HG03558 (cell line): ENCODE measurements around the gene PSMB7.

Experiments
- ATAC-seq: cut with Tn5 transposase; IDR thresholded peaks from one replicate; pipeline ENCODE4 v1.9.1; 2021; ENCODE audit warnings: moderate number of reproducible peaks; ENCODE audit not compliant: unreplicated experiment; ENCODE audit errors: extremely low read depth

Gene PSMB7

GRCh38 chr9:124332361-124333202 lies 82.7 kb downstream of the PSMB7 start:
- no peak for ATAC-seq

GRCh38 chr9:124331580-124331979 lies 83.7 kb downstream of the PSMB7 start:
- no peak for ATAC-seq

GRCh38 chr9:124330011-124330697 lies 85.1 kb downstream of the PSMB7 start:
- no peak for ATAC-seq

GRCh38 chr9:124329206-124329792 lies 85.9 kb downstream of the PSMB7 start:
- ATAC-seq: no peak

GRCh38 chr9:124328285-124328684 lies 87.0 kb downstream of the PSMB7 start:
- no peak for ATAC-seq

- no peak for ATAC-seq
These were observed 87.8 kb downstream of the PSMB7 start for GRCh38 chr9:124327491-124327890.

- no peak for ATAC-seq
These were observed 88.9 kb downstream of the PSMB7 start for GRCh38 chr9:124326378-124326777.

GRCh38 chr9:124325816-124326215 lies 89.4 kb downstream of the PSMB7 start:
- no peak for ATAC-seq

- no peak for ATAC-seq
These were observed 91.3 kb downstream of the PSMB7 start for GRCh38 chr9:124323904-124324303.

- no peak for ATAC-seq
These were observed 92.4 kb downstream of the PSMB7 start for GRCh38 chr9:124322618-124323432.

- ATAC-seq: no peak
These were observed 93.3 kb downstream of the PSMB7 start for GRCh38 chr9:124321935-124322334.

- no peak for ATAC-seq
These were observed 93.8 kb downstream of the PSMB7 start for GRCh38 chr9:124321416-124321815.

GRCh38 chr9:124320062-124320973 lies 94.9 kb downstream of the PSMB7 start:
- ATAC-seq: no peak

- no peak for ATAC-seq
These were observed 99.4 kb downstream of the PSMB7 start for GRCh38 chr9:124315882-124316281.

GRCh38 chr9:124313940-124314339 lies 101.3 kb downstream of the PSMB7 start:
- ATAC-seq: no peak

GRCh38 chr9:124312290-124313265 lies 102.7 kb downstream of the PSMB7 start:
- no peak for ATAC-seq

- ATAC-seq: no peak
These were observed 104.0 kb downstream of the PSMB7 start for GRCh38 chr9:124311283-124311682.

- ATAC-seq: no peak
These were observed 105.6 kb downstream of the PSMB7 start for GRCh38 chr9:124309667-124310084.
